ENCODE results near the gene ITGAV.

ITGAV gene

DNA sequence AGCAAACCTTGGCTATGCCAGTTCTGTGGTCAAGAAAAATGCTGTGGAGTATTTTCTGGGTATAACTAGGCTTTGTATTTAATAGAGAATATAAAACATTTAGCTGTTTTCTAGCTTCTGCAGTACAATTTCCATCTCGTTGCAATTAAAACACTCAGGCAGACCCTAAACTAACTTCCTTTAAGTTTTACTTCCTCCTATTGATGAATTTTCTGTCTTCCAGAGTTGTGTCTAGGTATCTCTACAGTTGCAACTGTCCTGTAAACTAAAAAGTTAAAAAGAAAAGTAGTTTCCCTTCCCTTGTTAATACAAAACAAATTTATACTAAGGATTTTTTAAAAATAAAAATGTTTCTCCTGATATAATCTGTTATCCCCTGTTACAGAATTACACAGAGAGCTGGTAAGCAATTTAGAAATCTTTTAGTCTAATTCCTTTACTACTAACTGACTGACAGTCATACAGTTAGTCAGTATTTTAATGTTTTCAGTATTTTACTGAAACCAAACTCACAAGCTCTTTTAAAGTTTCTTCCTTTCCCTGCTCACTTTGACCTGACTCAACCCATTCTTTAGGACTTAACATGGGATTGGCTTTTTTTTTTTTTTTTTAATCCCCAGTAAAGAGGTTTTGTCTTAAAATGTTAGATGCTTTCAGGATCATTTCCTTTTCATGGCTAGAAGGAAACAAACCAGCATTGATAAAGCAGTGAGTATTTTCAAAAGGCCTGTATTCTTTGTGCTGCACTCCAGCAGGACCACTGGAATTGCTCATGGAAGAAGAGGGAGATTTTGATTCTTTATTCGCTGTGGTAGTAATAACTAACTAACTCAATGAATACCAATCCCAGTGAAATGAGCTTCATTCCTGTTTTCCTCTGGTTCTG is 22.9 kb downstream of the ITGAV start:
- peak; percentile 78 for DNase-seq (ENCODE audit: low spot score)

DNA sequence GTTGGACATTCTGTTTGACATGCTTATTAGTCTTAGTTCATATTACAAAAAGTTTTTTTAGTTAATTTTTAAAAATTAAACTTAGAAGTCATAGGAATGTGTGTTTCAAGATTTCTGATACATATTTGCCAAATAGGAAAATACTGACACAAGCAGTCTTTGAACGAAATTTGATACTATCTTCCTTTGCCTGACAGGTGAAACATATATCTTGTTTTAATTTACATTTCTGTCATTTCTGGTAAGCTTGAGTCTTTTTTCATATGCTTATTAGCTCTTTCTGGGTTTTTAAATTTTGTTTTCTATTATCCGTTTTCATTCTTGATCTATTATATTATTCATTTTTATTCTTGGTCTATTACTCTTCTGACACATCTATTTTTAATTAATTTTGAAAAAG is 24.5 kb downstream of the ITGAV start:
- no peak for DNase-seq (ENCODE audit: low spot score)

DNA sequence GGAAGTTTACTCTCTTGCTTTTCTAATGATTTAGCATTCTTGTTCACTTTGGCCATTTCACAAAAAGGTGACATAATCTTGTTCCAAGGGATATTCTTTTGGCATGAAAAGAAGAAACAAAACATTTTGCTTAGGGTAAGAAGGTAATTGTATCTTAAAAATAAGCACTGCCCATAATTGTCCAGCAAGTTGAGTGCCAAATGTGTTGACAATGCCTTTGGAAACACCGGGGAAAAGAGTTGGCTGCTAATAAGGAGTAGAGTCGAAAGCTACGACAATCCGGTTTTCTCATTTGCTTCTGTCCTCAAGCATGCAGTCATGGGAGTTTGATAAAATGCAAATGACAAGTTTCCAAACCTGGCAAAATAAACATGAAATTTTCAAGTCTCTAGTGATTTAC is 27.3 kb downstream of the ITGAV start:
- DNase-seq (ENCODE audit: low spot score) = no peak

DNA sequence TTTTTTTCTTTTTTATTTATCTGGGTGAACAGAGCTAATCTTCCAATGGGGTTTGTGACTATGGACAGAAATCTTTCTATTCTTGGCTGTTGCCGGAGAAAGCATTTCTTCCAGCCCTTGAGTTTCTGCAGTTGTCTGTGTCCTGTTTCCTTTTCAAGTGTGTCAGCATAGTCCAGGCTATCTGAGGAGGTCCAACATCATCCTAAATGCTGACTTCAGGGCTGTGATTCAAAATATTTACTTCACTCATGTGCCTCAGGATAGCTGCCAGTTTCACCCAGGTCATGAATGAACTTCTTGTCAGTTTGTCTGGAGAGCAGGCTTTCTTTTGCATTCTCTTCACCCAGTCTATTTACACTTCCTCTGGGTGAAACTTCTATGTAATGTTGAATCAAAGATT is 27.9 kb downstream of the ITGAV start:
- DNase-seq (ENCODE audit: low spot score) = peak; percentile 72

DNA sequence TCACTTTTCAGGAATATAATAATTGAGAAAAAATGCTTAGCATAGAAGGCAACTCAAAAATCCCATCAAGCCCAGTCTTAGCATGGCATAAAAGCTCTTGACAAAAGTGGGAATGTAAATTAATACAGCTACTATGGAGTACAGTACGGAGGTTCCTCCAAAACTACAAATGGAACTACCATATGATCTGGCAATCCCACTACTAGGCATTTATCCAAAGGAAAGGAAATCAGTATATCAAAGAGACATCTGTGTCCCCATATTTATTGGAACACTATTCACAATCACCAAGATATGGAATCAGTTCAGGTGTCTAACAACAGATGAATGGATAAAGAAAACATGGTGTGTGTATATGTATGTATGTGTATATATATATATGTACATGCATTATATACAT is 28.8 kb downstream of the ITGAV start:
- no peak for DNase-seq (ENCODE audit: low spot score)

DNA sequence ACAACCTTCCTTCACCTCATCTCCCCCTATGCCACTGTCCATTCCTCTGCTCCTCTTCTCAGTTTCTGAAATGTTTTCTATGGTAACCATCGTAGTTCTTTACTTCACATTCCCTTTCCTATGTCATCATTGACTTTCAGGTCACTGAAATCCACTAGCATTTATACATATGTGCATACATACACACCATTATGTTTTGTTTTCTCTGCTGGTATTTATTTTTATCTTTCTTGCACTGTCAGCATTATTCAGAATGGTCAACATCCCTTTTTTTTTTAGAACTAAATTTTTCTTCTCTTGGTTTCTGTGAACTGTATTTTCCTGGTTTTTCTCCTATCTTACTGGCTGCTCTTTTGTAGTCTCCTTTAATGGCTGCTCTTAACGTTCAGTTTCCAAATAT is 33.2 kb downstream of the ITGAV start:
- no peak for DNase-seq (ENCODE audit: low spot score)

DNA sequence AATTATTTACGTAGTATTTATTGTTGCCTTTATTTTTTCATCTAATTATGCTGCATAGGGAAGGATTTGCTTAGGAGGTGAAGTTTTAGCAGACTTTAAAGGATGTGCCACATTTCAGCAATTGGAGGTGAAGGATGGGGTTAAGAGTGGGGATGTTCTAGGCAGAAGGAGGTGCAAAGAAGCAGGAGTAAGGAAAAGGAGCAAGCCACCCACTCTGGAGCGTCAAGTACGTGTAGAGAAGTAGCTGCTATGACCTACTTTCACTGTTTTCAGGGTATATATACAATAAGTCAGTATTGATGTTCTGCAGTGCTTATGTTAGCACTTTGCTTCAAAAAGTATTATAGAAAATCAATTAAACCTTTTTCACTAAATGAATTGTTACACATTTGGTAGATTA is 34.4 kb downstream of the ITGAV start:
- DNase-seq (ENCODE audit: low spot score) = no peak

DNA sequence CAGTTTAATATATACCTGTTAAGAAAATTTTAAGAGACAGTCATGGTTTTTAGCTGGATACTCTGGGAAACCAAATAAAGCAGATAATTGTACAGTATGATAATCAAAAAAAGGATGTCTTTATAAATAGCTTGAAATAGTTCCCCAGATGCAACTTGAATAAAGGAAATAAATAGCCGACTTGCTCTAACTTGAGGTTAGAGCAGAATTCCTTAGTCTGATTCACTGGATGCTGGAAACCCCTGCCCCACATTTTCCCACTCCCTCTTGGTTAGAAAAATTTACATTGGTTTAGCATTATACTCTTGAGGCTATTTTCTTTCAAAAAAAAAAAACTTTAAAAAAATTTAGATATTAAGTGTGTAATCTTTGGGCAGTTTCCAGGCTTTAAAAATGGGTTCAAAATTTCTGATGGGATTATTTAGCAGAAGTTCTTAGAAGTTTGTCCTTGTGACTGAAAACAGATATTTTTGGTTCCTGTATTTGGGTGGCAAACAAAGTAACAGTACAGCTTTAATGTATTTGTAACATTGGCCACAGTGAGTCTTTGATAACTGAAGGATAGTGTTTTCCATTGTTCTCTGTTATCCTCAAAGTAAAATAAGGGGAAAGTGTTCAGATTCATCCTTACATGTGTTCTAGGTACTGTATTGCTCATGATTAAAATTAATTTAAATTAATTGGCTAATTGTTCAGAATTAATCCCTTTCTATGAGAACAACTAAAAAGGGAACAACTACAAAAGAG is 39.6 kb downstream of the ITGAV start:
- DNase-seq (ENCODE audit: low spot score) = peak; percentile 91

DNA sequence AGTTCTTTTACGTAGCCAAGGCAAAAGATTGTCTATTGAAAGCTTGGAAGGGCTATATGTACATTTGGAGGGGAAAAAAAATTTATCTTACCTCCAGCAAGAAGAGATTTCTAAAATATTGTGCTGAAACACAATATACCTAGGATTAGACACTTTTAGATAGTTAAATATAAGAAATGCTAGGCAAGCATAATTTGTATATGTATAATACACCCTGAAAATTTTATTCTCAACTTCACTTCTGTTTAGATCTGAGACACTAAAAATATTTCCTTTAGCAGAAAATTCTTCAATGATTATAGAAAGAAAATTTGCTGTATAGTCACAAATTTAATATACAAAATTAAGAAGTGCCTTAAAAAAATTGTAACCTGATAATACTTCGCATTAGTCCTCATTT is 42.6 kb downstream of the ITGAV start:
- DNase-seq (ENCODE audit: low spot score) = no peak

DNA sequence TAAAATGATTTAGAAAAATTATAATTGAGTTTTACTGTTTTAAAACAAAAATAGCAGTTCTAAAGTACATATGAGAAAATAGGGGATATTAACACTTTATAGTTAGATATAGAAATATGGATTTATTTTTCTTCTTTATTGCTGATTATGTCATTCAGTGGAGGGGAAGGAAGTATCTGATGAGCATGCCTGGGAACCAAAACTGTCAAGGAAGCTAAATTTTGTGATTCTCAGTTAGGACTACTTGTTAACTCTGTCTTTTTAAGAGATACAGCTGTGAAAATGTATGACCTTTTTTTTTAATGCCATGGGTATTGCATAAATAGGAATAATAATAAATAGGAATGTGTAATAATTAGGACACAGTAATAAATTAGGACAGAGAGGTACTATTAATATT is 44.8 kb downstream of the ITGAV start:
- DNase-seq (ENCODE audit: low spot score) = no peak

DNA sequence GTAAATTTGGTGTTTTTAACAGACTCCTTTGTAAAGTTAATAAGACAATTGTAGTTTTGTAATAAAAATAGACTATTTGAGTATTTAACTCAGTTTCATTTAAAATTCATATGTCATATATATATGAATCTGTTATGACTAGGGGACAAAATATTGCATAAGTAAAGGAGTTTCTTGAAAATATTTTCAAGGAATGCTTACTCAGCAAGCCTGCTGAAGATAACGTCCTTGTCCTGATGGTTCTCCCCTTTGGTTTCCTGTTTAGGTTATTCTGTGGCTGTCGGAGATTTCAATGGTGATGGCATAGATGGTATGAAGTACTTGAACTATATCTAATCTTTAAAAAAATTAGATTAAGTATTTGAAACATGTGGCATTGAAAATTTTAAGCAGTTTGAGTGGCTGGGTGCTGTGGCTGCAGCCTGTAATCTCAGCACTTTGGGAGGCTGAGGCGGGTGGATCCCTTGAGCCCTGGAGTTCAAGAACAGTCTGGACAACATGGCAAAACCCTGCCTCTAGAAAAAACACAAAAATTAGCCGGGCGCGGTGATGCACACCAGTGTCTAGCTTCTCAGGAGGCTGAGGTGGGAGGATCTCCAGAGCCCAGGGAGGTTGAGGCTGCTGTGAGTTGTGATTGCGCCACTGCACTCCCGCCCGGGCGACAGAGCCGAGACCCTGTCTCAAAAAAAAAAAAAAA is 47.1 kb downstream of the ITGAV start:
- DNase-seq (ENCODE audit: low spot score) = no peak

DNA sequence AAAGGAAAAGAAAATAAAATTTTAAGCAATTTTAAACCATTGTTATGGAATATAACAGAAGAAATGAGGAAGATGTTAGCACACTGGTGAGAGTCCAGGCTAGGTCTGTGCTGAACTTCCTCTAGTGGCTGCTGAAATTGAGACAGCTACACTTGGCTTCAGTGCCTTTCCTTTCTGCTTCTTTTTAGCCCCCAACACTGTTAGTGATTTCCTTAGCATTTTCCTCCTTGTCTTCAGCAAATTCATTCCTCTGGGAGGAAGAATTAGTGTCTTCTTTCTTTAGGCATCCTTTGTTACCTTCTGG is 47.6 kb downstream of the ITGAV start:
- DNase-seq (ENCODE audit: low spot score) = no peak

DNA sequence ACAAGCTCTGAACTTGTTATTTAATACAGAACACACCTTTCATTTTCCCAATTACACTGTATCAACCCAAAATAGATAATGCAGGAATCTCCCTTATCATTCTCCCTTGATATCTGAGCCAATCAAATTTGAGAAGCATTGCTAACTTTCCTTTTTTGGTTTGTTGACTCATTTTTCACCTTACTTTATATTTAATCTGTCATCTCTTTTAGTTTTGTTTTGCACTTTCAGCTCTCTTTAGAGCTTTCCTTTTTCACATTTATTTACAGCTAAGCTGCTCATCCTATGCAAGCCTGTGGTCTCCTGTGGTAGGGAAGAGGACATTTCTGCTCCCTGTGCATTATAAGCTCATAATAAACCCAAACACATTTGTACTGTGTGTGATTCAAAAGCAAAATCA is 50.1 kb downstream of the ITGAV start:
- no peak for DNase-seq (ENCODE audit: low spot score)

DNA sequence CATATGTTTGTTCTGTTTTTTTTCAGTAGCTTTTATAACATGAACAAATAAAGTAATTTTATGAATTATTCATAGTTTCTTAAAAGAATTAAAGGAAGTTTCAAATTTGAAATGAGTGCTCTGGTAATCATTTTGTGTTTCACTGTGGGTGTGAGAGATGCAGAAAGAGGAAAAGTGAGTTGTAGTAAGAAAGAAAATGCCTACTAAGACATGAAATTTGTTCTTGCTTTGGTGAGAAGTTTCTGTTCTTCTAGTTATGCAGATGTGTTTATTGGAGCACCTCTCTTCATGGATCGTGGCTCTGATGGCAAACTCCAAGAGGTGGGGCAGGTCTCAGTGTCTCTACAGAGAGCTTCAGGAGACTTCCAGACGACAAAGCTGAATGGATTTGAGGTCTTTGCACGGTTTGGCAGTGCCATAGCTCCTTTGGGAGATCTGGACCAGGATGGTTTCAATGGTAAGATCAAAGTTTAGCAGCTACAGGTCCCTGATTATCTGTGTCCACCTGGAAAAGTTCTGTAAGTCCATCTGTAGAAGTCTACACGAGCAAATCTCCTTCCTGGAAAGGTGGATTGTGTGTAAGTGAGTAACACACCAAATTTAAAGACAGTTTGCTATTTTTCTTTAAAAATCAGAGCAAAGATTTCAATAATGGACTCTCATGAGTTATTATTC is 51.4 kb downstream of the ITGAV start:
- DNase-seq (ENCODE audit: low spot score) = no peak

DNA sequence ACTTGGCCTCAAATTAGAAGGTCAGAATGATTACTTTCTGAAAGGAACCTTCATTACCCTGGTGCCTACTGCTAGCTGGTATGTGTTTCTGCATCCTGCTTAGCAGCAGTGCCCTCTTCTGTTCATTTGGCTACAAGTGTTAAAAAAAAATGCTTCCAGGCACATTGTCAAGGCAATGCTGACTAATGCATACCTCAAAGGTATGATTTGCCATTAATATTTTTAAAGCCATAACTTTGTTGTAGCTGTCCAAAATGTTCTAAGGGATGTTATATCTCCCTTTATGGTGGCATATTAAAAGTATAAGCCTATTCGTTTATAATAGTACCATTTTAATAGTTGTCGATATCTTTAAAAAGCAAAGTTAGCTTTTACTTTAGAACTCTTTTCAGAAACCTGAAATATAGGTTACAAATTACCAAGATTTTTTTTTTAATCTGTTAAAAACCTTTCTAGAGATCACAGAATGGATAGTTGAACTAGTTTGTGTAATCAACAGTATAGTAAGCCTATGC is 52.0 kb downstream of the ITGAV start:
- DNase-seq (ENCODE audit: low spot score) = peak; percentile 83

DNA sequence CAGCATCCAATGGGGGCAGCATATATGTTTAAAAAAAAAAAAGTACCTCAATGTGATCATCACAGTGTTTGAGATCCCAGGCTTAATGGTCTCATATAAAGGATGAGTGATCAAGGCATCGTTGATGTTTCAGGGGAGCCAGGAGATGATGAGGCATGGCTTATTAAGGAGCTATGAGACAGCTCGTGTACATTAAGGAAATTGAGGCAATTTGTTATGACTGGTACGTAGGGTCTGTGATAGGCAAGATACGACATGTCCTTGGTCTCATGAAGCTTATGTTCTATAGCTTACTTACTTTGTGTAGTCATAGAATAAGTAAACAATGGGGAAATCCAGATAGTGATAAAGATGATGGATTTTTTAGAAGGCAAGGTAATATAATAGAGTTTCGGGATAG is 54.9 kb downstream of the ITGAV start:
- no peak for DNase-seq (ENCODE audit: low spot score)

DNA sequence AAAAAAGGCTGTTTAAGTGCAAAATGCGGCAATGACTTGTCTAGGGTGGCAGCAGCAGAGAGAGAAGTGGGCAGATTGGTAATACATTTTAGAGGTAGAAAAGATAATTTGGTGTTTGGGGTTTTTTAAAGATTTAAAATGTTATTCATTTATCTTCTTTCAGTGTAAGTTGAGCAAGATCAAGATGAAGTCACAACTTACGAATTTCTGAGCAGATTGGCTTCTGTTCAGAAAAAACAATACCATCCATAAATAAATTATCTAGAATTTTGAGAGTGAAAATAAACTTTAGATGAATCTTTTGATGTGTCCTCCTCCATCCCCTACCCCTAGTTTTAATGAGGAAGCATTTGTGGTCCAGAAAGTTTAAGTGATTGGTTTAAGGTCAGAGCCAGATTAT is 56.1 kb downstream of the ITGAV start:
- no peak for DNase-seq (ENCODE audit: low spot score)

DNA sequence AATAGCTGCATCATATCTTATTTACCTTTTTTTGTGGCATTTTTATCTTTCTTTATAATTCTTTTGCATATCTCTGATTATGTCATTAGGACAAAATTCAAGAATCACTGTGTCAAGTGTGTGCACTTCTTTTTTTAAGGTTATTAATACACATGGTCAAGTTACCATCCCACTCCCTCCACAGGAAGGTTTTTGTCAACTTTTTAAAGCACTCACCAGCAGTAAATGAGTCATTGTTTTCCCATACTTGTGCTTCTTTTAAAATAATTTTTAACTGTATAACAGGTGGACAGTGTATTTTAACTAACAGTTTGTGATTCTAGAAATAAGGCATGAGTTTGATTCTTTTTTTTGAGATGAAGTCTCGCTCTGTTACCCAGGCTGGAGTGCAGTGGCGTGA is 58.3 kb downstream of the ITGAV start:
- no peak for DNase-seq (ENCODE audit: low spot score)

DNA sequence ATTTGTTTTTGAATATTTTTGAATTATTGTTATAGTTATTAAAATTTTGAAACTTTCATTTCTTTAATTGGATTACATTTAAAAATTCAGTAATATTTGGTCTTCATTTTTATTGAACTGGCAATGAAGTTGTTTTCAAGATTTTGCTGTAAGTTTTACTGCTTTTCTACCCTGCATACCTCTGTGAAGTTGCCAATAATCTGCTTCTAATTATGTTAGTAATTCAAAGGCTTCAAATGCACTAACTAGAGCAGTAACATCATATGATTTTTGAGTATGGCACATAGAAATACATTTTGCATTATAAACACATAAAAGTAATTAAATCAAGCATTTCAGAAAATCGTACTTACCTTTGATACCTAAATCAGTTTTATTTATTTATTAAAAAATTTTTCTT is 63.7 kb downstream of the ITGAV start:
- DNase-seq (ENCODE audit: low spot score) = no peak

DNA sequence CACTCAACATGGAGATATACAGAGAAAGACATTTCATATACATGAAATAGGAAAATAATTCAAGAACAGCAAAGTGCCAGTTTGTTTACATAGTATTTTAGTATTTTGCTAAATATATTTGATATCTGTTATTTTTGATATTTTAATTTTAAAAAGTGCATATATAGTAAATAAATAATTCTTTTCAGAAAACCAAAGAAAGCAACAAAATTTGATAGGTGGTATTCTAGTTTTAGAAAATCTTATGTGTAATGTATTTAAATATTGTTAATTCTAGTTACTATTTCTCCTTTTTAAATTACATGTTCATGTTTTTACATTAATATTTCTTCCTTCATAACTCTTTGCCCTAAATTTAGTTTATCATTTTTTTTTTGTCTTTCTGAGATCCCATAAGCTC is 69.5 kb downstream of the ITGAV start:
- no peak for DNase-seq (ENCODE audit: low spot score)

DNA sequence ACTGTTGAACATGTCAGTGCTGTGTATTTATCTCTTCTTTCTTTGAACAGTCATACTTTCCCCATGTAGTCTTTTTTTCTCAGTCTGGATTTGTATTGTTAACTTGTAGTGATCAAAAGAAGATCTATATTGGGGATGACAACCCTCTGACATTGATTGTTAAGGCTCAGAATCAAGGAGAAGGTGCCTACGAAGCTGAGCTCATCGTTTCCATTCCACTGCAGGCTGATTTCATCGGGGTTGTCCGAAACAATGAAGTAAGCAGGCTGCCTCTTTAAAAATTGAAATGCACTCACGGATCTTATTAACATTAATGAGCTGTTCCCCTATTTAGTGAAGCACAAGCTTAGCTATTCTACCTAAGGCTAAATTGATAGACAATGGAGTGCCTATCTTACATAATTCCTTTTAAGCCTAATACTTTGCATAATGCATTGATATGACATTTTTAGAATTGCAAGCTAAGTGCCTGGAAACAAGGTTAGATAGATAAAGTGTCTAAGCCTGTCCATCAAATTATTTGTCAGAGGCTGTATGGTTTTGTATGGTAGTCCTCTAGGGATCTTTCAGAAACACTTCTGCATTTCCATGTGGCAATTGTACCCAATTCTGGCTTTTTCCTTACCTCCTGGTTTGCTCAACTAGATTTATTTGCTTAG is 74.7 kb downstream of the ITGAV start:
- no peak for DNase-seq (ENCODE audit: low spot score)

DNA sequence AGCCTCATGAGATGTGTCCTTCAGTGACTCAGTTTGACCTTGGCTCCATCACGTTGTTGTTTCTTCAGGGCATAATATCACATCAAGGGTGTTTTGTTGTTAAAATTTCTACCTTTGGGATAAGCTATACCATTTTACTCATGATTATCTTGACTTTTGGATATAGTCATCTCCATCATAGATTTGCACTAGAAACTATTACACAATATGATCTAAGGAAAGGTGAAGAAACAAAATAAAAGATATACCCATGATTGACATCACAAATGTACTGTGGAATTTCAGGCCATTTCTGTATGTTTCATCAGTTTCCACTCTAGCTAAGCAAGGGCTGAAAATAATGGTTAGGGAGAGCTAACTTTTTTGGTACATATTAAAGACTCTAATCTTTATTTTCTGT is 79.3 kb downstream of the ITGAV start:
- no peak for DNase-seq (ENCODE audit: low spot score)

Data from pons (tissue), 1 donor.